Body of pancreas (tissue), 4 donors: ENCODE results near the gene AKIRIN2. TPM values are rescaled to one million over a fixed set of nuclear protein-coding genes. Genes with fewer than 3 reads are reported as not detected.
A peak's percentile ranks its signal among the peaks of the same experiment; 100 is the strongest.

Source experiments
- ATAC-seq: fragments of 150-250 bp; one replicate; pipeline ENCODE4 v1.9.1; 2016
- DNase-seq, 4 donors: peaks; one replicate each; pipeline ENCODE4 v3.0.0-alpha.2; 2019
- H3K27ac ChIP-seq, 4 donors: fragments of 200-600 bp; sonication (generic); 1 replicate in 3 of 4; 2 replicates in 1 of 4; pipeline versions ENCODE4 v1.5.1 to v1.6.1; 2016 to 2019; ENCODE audit warnings: mild to moderate bottlenecking in 1 of 4, mixed read lengths in 1 of 4, moderate library complexity in 1 of 4
- H3K27me3 ChIP-seq, 2 donors: fragments of 200-600 bp; sonication (generic); one replicate each; pipeline ENCODE4 v1.6.0; 2016; ENCODE audit warnings: mild to moderate bottlenecking in 1 of 2
- H3K36me3 ChIP-seq, 2 donors: fragments of 200-600 bp; sonication (generic); replicated peaks in 1 of 2; 2 replicates each; pipeline ENCODE4 v1.5.1; 2016; ENCODE audit warnings: low read depth in 2 of 2; ENCODE audit not compliant: insufficient read depth in 1 of 2
- H3K4me1 ChIP-seq: fragments of 200-600 bp; sonication (generic); one replicate; pipeline ENCODE4 v1.6.0; 2016
- H3K4me3 ChIP-seq, 2 donors: fragments of 200-600 bp; sonication (generic); 1 replicate in 1 of 2; 2 replicates in 1 of 2; pipeline ENCODE4 v1.5.1; 2016 to 2019
- H3K9me3 ChIP-seq, 3 donors: fragments of 200-600 bp; sonication (generic); 1 replicate in 2 of 3; 2 replicates in 1 of 3; pipeline ENCODE4 v1.5.1; 2016
- CTCF ChIP-seq, 7 experiments: fragments of 450-650 bp in 4 of 7; fragments of 200-600 bp in 3 of 7; sonication (generic) in 3 of 7; IDR thresholded peaks; one replicate each; pipeline ENCODE4 v1.5.1; 2016 to 2019; ENCODE audit warnings: antibody characterized with exemption in 7 of 7
- POLR2A ChIP-seq, 3 donors: fragments of 450-650 bp; IDR thresholded peaks; one replicate each; pipeline ENCODE4 v1.6.1; 2016; ENCODE audit warnings: antibody characterized with exemption in 3 of 3, mild to moderate bottlenecking in 2 of 3
- WGBS, 2 donors: methylation state at CpG; one replicate each; pipeline ENCODE4 v1.1.5; 2017; 5-methylcytosine and 5-hydroxymethylcytosine counted together
- intact Hi-C: fragments of 100-400 bp; cut with DNase I; formaldehyde crosslinking; loops from one replicate; pipeline ENCODE4 v1.15.1; 2023
- total RNA-seq, 2 donors: library from RNA; depleted of rRNA; stranded (reverse); fragments of >200 nt; gene quantifications; one replicate each; pipeline ENCODE4 v1.1.0, GENCODE V29; 2016

AKIRIN2 gene
- total RNA-seq = 10 to 100 TPM in 1 of 2 donors, 1 to 10 TPM in 1; 5.4 to 16.2 TPM

GRCh38 chr6:87701676-87702588 lies at the start of gene AKIRIN2:
Gene AKIRIN2 (minus strand): TSS chr6:87702233. CDS start chr6:87701684, 549 bp downstream.
- H3K36me3 ChIP-seq = no peaks in the 10 kb centered on the region
- peak within 1 kb of the TSS; percentile 99 for H3K4me3 ChIP-seq
- ATAC-seq (peak; percentile 95), DNase-seq (peak; percentile 96 to 98 (median 96))
- H3K9me3 ChIP-seq = no peaks in the 10 kb centered on the region
- H3K4me1 ChIP-seq = peaks cover 34% of the 10 kb centered on the region
- no peaks in the 10 kb centered on the region for H3K27me3 ChIP-seq
- 0% methylated on average over 48 to 81 of the region's 88 CpGs for WGBS, 2 donors
- H3K27ac ChIP-seq = peak within 1 kb of the TSS; percentile 63 to 99 (median 95)
- TF ChIP-seq POLR2A (IDR thresholded peaks at IDR 0.05) = peak; percentile 89 to 98 (median 97)
- no peak for TF ChIP-seq CTCF (IDR thresholded peaks at IDR 0.05)
- intact Hi-C loops = no loop called here

GRCh38 chr6:87747646-87748045 lies 45.6 kb upstream of the AKIRIN2 start:
- no peak for ATAC-seq
- intact Hi-C loops = no loop called here

GRCh38 chr6:87745966-87746721 lies 44.1 kb upstream of the AKIRIN2 start:
- intact Hi-C loops = no loop called here
- Histone ChIP-seq H3K4me3 (no peak overlapping the region), H3K27me3 (no peaks in the 10 kb centered on the region), H3K27ac (no peak overlapping the region), H3K4me1 (no peaks in the 10 kb centered on the region), H3K9me3 (no peaks in the 10 kb centered on the region), H3K36me3 (no peaks in the 10 kb centered on the region)
- no peak for ATAC-seq
- TF ChIP-seq CTCF (IDR thresholded peaks at IDR 0.05) (no peak), POLR2A (IDR thresholded peaks at IDR 0.05) (no peak)
- 51 to 57% methylated on average over 2 of the region's 2 CpGs for WGBS, 2 donors
- no peak for DNase-seq

More at GRCh38 chr6:87747646-87748045, 45.6 kb upstream of the AKIRIN2 start:
- Histone ChIP-seq H3K27me3 (no peaks in the 10 kb centered on the region), H3K27ac (no peak overlapping the region), H3K4me3 (no peak overlapping the region), H3K4me1 (no peaks in the 10 kb centered on the region), H3K36me3 (no peaks in the 10 kb centered on the region), H3K9me3 (no peaks in the 10 kb centered on the region)
- DNase-seq = no peak
- TF ChIP-seq CTCF (IDR thresholded peaks at IDR 0.05) (no peak), POLR2A (IDR thresholded peaks at IDR 0.05) (no peak)
- 26 to 50% methylated on average over 1 of the region's 1 CpG for WGBS, 2 donors

GRCh38 chr6:87743454-87743853 lies 41.4 kb upstream of the AKIRIN2 start:
- no peaks in the 10 kb centered on the region for H3K4me1 ChIP-seq
- H3K9me3 ChIP-seq = no peaks in the 10 kb centered on the region
- no peak overlapping the region for H3K27ac ChIP-seq
- DNase-seq (no peak), ATAC-seq (no peak)
- no peak overlapping the region for H3K4me3 ChIP-seq
- TF ChIP-seq CTCF (IDR thresholded peaks at IDR 0.05) (no peak), POLR2A (IDR thresholded peaks at IDR 0.05) (no peak)
- H3K36me3 ChIP-seq = no peaks in the 10 kb centered on the region
- intact Hi-C loops = no loop called here
- WGBS, 2 donors = 42 to 43% methylated on average over 2 of the region's 2 CpGs
- H3K27me3 ChIP-seq = no peaks in the 10 kb centered on the region
